RWPE1 (cell line): ENCODE measurements around the gene LSM14A.

Experiments
- CTCF ChIA-PET: fragments of 350-600 bp; sonication (Branson Sonifier 250); formaldehyde crosslinking; extraction: SDS; loops from one replicate; lab custom pipeline; 2021; lab: Yijun Ruan, JAX
- POLR2A ChIA-PET: fragments of 400-600 bp; formaldehyde crosslinking; extraction: SDS; loops from one replicate; lab custom pipeline; 2020; ENCODE audit warnings: antibody characterized with exemption; ENCODE audit not compliant: low non-redundant PET; lab: Yijun Ruan, JAX
- DNase-seq: peaks from one replicate; pipeline ENCODE4 v3.0.0; 2012; ENCODE audit warnings: low spot score
- H3K27ac ChIP-seq: fragments of 450-650 bp; 2 replicates; pipeline ENCODE4 v1.5.1; 2017
- TF ChIP-seq, protein P1 (sequence below): fragments of 450-650 bp; conservative IDR thresholded peaks from 2 replicates; pipeline ENCODE4 v1.5.1; 2017; ENCODE audit warnings: low read depth, mild to moderate bottlenecking

Gene LSM14A

GRCh38 chr19:34276614-34277013, 104.3 kb downstream of the LSM14A start:
- no peak for DNase-seq
- no peak overlapping the region for H3K27ac ChIP-seq
- CTCF ChIA-PET = no interaction called here
- POLR2A ChIA-PET = no interaction called here
- TF ChIP-seq, protein P1, sequence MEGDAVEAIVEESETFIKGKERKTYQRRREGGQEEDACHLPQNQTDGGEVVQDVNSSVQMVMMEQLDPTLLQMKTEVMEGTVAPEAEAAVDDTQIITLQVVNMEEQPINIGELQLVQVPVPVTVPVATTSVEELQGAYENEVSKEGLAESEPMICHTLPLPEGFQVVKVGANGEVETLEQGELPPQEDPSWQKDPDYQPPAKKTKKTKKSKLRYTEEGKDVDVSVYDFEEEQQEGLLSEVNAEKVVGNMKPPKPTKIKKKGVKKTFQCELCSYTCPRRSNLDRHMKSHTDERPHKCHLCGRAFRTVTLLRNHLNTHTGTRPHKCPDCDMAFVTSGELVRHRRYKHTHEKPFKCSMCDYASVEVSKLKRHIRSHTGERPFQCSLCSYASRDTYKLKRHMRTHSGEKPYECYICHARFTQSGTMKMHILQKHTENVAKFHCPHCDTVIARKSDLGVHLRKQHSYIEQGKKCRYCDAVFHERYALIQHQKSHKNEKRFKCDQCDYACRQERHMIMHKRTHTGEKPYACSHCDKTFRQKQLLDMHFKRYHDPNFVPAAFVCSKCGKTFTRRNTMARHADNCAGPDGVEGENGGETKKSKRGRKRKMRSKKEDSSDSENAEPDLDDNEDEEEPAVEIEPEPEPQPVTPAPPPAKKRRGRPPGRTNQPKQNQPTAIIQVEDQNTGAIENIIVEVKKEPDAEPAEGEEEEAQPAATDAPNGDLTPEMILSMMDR = no peak

- DNase-seq = no peak
- ChIA-PET CTCF (no interaction called here), POLR2A (no interaction called here)
- no peak overlapping the region for H3K27ac ChIP-seq
- TF ChIP-seq, protein P1 = no peak
Measured at GRCh38 chr19:34277244-34277643, 104.9 kb downstream of the LSM14A start.

- TF ChIP-seq, protein P1 = no peak
- no peak overlapping the region for H3K27ac ChIP-seq
- ChIA-PET CTCF (interaction anchor here (0.6 kb wide), 1 partner anchor 13 kb away, joined by 10 read pairs; no protein-coding TSS in a partner anchor), POLR2A (no interaction called here)
- DNase-seq = no peak
Measured at GRCh38 chr19:34278783-34279182, 106.5 kb downstream of the LSM14A start.
